Spleen (tissue), 11 donors: ENCODE results near the gene RAD51B. TPM values are rescaled to one million over a fixed set of nuclear protein-coding genes. Genes with fewer than 3 reads are reported as not detected.
A peak's percentile ranks its signal among the peaks of the same experiment; 100 is the strongest.

Experiments
- DNase-seq: peaks from one replicate; pipeline ENCODE4 v3.0.0-alpha.2; 2020
- H3K27ac ChIP-seq, 8 donors: fragments of 200-600 bp; sonication (generic) in 7 of 8; 1 replicate in 4 of 8; 2 replicates in 4 of 8; pipeline versions ENCODE4 v1.5.0 to v1.8.0; 2016 to 2021; ENCODE audit warnings: inconsistent platforms in 4 of 8, mild to moderate bottlenecking in 4 of 8, moderate library complexity in 1 of 8
- H3K27me3 ChIP-seq, 7 donors: fragments of 200-600 bp; sonication (generic) in 6 of 7; replicated peaks in 1 of 7; 1 replicate in 4 of 7; 2 replicates in 3 of 7; pipeline versions ENCODE4 v1.5.0 to v1.8.0; 2016 to 2021; ENCODE audit warnings: inconsistent platforms in 3 of 7, mild to moderate bottlenecking in 1 of 7
- H3K36me3 ChIP-seq, 6 donors: fragments of 200-600 bp; sonication (generic) in 5 of 6; 1 replicate in 4 of 6; 2 replicates in 2 of 6; pipeline versions ENCODE4 v1.5.0 to v1.8.0; 2016 to 2021; ENCODE audit warnings: inconsistent platforms in 2 of 6
- H3K4me1 ChIP-seq, 6 donors: fragments of 200-600 bp; sonication (generic) in 5 of 6; 1 replicate in 3 of 6; 2 replicates in 3 of 6; pipeline versions ENCODE4 v1.5.0 to v1.8.0; 2016 to 2021; ENCODE audit warnings: inconsistent platforms in 3 of 6
- H3K4me3 ChIP-seq, 8 donors: fragments of 200-600 bp; sonication (generic) in 7 of 8; 1 replicate in 4 of 8; 2 replicates in 4 of 8; pipeline versions ENCODE4 v1.5.0 to v1.8.0; 2016 to 2021; ENCODE audit warnings: inconsistent platforms in 4 of 8, mild to moderate bottlenecking in 4 of 8, moderate library complexity in 2 of 8
- H3K9me3 ChIP-seq, 8 donors: fragments of 200-600 bp; sonication (generic) in 7 of 8; 1 replicate in 4 of 8; 2 replicates in 4 of 8; pipeline versions ENCODE4 v1.5.0 to v1.8.0; 2016 to 2021; ENCODE audit warnings: inconsistent platforms in 4 of 8
- POLR2A ChIP-seq, 3 donors: fragments of 450-650 bp; IDR thresholded peaks; one replicate each; pipeline ENCODE4 v1.5.1; 2017; ENCODE audit warnings: antibody characterized with exemption in 3 of 3, mild to moderate bottlenecking in 1 of 3
- POLR2AphosphoS5 ChIP-seq, 3 donors: sonication (generic); formaldehyde crosslinking; IDR thresholded peaks; one replicate each; pipeline ENCODE4 v1.5.1; 2017; ENCODE audit warnings: antibody characterized with exemption in 3 of 3
- WGBS, 5 donors: extraction: QIAGEN DNeasy Blood & Tissue Kit in 3 of 5; methylation state at CpG; one replicate each; pipeline versions ENCODE4 v1.1.5 to v1.1.7; 2013 to 2018; 5-methylcytosine and 5-hydroxymethylcytosine counted together
- intact Hi-C: fragments of 100-400 bp; cut with DNase I; formaldehyde crosslinking; loops from one replicate; pipeline ENCODE4 v1.15.0; 2023; ENCODE audit warnings: low total_unique reads
- polyA plus RNA-seq, 3 donors: library from polyadenylated mRNA; stranded (reverse); fragments of 200-250 nt; gene quantifications; one replicate each; pipeline ENCODE4 v1.2.1, GENCODE V29; 2013
- total RNA-seq, 7 donors: library from RNA; depleted of rRNA in 3 of 7; stranded (reverse); fragments of >200 nt in 3 of 7; fragmentation: NEBNext Ultra II Directional in 4 of 7; extraction: Animal tissue kit (Norgen Biotek cat#: 25700) in 4 of 7; gene quantifications; one replicate each; pipeline versions ENCODE4 v1.1.0 to v1.2.1, GENCODE V29; 2016 to 2021
- TF ChIP-seq, protein P1 (sequence below), 11 experiments: fragments of 200-600 bp in 7 of 11; fragments of 450-650 bp in 4 of 11; sonication (generic) in 4 of 11; IDR thresholded peaks in 8 of 11; conservative IDR thresholded peaks in 3 of 11; 1 replicate in 7 of 11; 2 replicates in 4 of 11; pipeline versions ENCODE4 v1.4.0 to v1.8.0; 2016 to 2021; ENCODE audit warnings: antibody characterized with exemption in 11 of 11, inconsistent platforms in 4 of 11, mild to moderate bottlenecking in 1 of 11
- donor health status: healthy with polysubstance abuse.
- donor health status: DM: no; HTN: no; CAD: no; lungs with moderate emphysema.
- donor health status: DM: no; HTN: no; CAD: no.
- donor health status: Bipolar disorder and iron deficiency.
- donor health status: healthy.
- donor health status: DM: no; HTN: no; CAD: no.
- donor health status: DM: yes; HTN: yes; CAD: no.

The RAD51B gene
- total and polyA plus RNA-seq, 10 donors, result 4.2 to 43.7 (median 29.8) TPM

DNA sequence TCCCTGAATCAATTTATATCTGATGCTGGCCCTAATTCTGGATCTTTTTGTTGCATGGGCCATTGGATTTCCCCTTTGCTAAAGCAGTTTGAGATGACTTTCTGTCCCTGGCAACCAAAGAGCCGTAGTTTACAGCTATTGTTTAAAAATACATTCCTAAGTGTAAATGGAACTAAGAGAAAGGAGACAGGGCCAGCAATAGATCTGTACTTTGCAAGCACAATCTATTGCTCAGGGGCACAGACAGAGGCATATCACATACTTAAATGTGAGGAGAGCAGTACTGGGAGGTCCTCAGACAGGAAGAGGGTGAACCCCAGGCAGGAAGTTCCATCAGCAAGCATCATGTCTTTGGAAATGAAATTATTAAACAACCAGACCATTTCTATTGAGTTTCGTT lies 846.7 kb downstream of the RAD51B start:
- Histone ChIP-seq H3K4me3 (no peak overlapping the region), H3K36me3 (no peaks in the 10 kb centered on the region), H3K27me3 (no peaks in the 10 kb centered on the region), H3K27ac (peak overlapping the region in 6 of 8 donors; percentile 21 to 71 (median 59)), H3K9me3 (no peaks in the 10 kb centered on the region), H3K4me1 (peaks cover 11 to 60% (median 35%) of the 10 kb centered on the region in 6 donors)
- WGBS, 5 donors, result 53 to 67% (median 64%) methylated on average over 2 of the region's 2 CpGs
- intact Hi-C loops, result no loop called here
- TF ChIP-seq POLR2AphosphoS5 (IDR thresholded peaks at IDR 0.05) (no peak), POLR2A (IDR thresholded peaks at IDR 0.05) (no peak)
- TF ChIP-seq, protein P1, sequence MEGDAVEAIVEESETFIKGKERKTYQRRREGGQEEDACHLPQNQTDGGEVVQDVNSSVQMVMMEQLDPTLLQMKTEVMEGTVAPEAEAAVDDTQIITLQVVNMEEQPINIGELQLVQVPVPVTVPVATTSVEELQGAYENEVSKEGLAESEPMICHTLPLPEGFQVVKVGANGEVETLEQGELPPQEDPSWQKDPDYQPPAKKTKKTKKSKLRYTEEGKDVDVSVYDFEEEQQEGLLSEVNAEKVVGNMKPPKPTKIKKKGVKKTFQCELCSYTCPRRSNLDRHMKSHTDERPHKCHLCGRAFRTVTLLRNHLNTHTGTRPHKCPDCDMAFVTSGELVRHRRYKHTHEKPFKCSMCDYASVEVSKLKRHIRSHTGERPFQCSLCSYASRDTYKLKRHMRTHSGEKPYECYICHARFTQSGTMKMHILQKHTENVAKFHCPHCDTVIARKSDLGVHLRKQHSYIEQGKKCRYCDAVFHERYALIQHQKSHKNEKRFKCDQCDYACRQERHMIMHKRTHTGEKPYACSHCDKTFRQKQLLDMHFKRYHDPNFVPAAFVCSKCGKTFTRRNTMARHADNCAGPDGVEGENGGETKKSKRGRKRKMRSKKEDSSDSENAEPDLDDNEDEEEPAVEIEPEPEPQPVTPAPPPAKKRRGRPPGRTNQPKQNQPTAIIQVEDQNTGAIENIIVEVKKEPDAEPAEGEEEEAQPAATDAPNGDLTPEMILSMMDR (IDR thresholded peaks at IDR 0.05 in 8 of 11, conservative IDR thresholded peaks at IDR 0.05 in 3 of 11), result no peak
- no peak for DNase-seq

DNA sequence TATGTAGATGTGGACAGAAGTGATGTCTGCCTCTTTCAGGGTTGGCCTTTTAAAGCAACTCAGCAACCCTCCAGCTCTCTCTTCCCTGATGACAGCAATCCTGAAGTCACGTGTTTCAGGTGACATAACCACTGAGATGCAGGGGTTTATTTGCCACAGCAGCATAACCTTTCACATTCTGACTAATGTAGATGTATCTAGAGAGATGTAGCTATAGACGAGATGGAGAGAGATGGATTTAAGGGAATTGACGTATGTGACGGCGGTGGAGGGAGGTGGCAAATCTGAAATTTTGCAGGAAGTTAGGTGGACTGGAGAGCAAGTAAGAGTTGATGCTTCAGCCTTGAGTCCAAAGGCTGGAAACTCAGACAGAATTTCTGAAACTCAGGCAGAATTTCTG lies 847.3 kb downstream of the RAD51B start:
- intact Hi-C loops, result no loop called here
- H3K27me3 ChIP-seq, result no peaks in the 10 kb centered on the region
- 91 to 96% (median 95%) methylated on average over 5 of the region's 5 CpGs for WGBS, 5 donors
- peaks cover 11 to 58% (median 32%) of the 10 kb centered on the region in 6 donors for H3K4me1 ChIP-seq
- DNase-seq, result no peak
- no peak overlapping the region for H3K4me3 ChIP-seq
- H3K27ac ChIP-seq, result peak overlapping the region in 4 of 8 donors; percentile 12 to 71 (median 41)
- H3K36me3 ChIP-seq, result no peaks in the 10 kb centered on the region
- TF ChIP-seq POLR2AphosphoS5 (IDR thresholded peaks at IDR 0.05) (no peak), POLR2A (IDR thresholded peaks at IDR 0.05) (no peak)
- TF ChIP-seq, protein P1 (IDR thresholded peaks at IDR 0.05 in 8 of 11, conservative IDR thresholded peaks at IDR 0.05 in 3 of 11), result no peak
- no peaks in the 10 kb centered on the region for H3K9me3 ChIP-seq

DNA sequence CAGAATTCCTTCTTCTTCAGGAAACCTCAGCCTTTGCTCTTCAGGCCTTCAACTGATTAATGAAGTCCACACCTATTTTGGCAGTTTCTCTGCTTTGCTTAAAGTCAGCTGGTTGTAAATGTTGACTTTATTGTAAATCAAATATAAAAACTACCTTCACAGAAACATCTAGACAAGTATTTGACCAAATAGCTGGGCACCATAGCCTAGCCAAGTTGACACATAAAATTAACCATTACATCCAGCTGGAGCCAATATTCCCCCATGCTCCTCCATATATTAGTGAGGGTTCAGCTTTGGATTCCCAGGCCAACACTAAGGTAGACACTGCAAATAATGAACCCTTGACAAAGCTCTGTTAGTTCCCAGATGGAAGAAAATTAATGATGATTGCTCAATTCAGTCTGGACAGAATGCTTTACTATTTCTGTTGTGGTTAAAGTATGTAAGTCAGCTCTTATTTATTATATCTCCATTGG lies 847.8 kb downstream of the RAD51B start:
- intact Hi-C loops, result no loop called here
- TF ChIP-seq, protein P1 (IDR thresholded peaks at IDR 0.05 in 8 of 11, conservative IDR thresholded peaks at IDR 0.05 in 3 of 11), result no peak
- TF ChIP-seq POLR2AphosphoS5 (IDR thresholded peaks at IDR 0.05) (no peak), POLR2A (IDR thresholded peaks at IDR 0.05) (no peak)

DNA sequence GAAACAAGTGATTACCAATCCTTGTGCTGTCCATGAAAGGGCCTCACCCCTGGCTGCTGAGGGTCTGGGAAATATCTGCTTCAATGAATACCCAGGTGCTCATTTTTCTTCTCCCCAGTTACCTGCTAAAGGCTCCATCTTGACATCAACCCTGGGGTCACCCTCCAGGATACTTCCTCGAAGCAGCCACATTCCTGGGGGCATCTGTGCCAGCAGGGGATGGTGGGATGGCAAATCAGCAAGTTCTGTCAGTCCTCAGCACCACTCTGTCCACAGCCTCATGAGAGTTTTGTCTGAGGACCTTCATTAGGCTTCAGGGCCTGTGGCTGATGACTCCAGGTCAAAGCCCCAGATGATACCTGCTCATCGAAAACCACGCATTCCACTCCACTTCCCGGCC lies 848.4 kb downstream of the RAD51B start:
- TF ChIP-seq POLR2AphosphoS5 (IDR thresholded peaks at IDR 0.05), result no peak
- no peak for TF ChIP-seq POLR2A (IDR thresholded peaks at IDR 0.05)
- TF ChIP-seq, protein P1 (IDR thresholded peaks at IDR 0.05 in 8 of 11, conservative IDR thresholded peaks at IDR 0.05 in 3 of 11), result no peak
- Histone ChIP-seq H3K9me3 (no peaks in the 10 kb centered on the region), H3K36me3 (no peaks in the 10 kb centered on the region), H3K4me1 (peaks cover 12 to 63% (median 37%) of the 10 kb centered on the region in 6 donors), H3K27me3 (no peaks in the 10 kb centered on the region), H3K27ac (peak overlapping the region in 2 of 8 donors; percentile 18 to 45), H3K4me3 (no peak overlapping the region)
- 88 to 98% (median 93%) methylated on average over 4 of the region's 4 CpGs for WGBS, 5 donors
- DNase-seq, result no peak
- intact Hi-C loops, result no loop called here

More for the DNA sequence above, 847.8 kb downstream of the RAD51B start:
- peak overlapping the region in 1 of 8 donors; percentile 45 for H3K27ac ChIP-seq
- no peaks in the 10 kb centered on the region for H3K36me3 ChIP-seq
- peaks cover 12 to 63% (median 32%) of the 10 kb centered on the region in 6 donors for H3K4me1 ChIP-seq
- no peak for DNase-seq
- H3K27me3 ChIP-seq, result no peaks in the 10 kb centered on the region
- no peaks in the 10 kb centered on the region for H3K9me3 ChIP-seq
- H3K4me3 ChIP-seq, result no peak overlapping the region
